Endothelial cell of umbilical vein (primary cell): ENCODE data around the gene IDUA. TPM values are rescaled to one million over a fixed set of nuclear protein-coding genes. Genes with fewer than 3 reads are reported as not detected.
A peak's percentile ranks its signal among the peaks of the same experiment; 100 is the strongest.

Source experiments
- BruUV-seq: library from RNA; stranded (reverse); fragments of 400-500 nt; replicated peaks from 2 replicates; lab custom pipeline; 2021; lab: Mats Ljungman, UMichigan
- CTCF ChIA-PET: fragments of 300-600, 350-600 bp; sonication (Branson Sonifier 250); formaldehyde crosslinking; loops from one replicate; lab custom pipeline; 2021; ENCODE audit warnings: antibody characterized with exemption, inconsistent platforms; lab: Charles Lee
- POLR2A ChIA-PET: fragments of 300-600, 350-600 bp; sonication (Branson Sonifier 250); formaldehyde crosslinking; loops from one replicate; lab custom pipeline; 2021; ENCODE audit warnings: antibody characterized with exemption, inconsistent platforms; lab: Charles Lee
- DNase-seq: peaks from one replicate; pipeline ENCODE4 v3.0.0-alpha.2; 2011; ENCODE audit warnings: low read depth, low spot score
- FAIRE-seq: peaks from 2 replicates; lab custom pipeline; 2011; peaks lifted over from hg19 to GRCh38; lab: Jason Lieb, UNC
- H2AFZ ChIP-seq: 2 replicates; pipeline ENCODE4 v1.6.0; 2012; ENCODE audit warnings: low read depth, low read length, control low read depth, inconsistent platforms
- H3K27ac ChIP-seq: 2 replicates; pipeline ENCODE4 v1.5.1; 2011; ENCODE audit warnings: low read depth, mild to moderate bottlenecking, control low read depth, low read length, moderate library complexity; ENCODE audit not compliant: insufficient read depth
- H3K27me3 ChIP-seq, 2 experiments: 2 replicates each; pipeline versions ENCODE4 v1.6.0 to v1.6.1; 2011; ENCODE audit warnings: low read length in 2 of 2, mixed read lengths in 1 of 2; ENCODE audit not compliant: control insufficient read depth in 2 of 2, insufficient read depth in 2 of 2
- H3K36me3 ChIP-seq, 2 experiments: 2 replicates in 1 of 2; 3 replicates in 1 of 2; pipeline ENCODE4 v1.5.1; 2011; ENCODE audit warnings: low read length in 2 of 2, mild to moderate bottlenecking in 1 of 2, moderate library complexity in 1 of 2; ENCODE audit not compliant: control insufficient read depth in 2 of 2, insufficient read depth in 2 of 2; ENCODE audit errors: extremely low read depth in 1 of 2
- H3K4me1 ChIP-seq: 3 replicates; pipeline ENCODE4 v1.5.1; 2011; ENCODE audit warnings: mild to moderate bottlenecking, low read length; ENCODE audit not compliant: control insufficient read depth, insufficient read depth; ENCODE audit errors: extremely low read depth
- H3K4me2 ChIP-seq: 2 replicates; pipeline ENCODE4 v1.6.1; 2011; ENCODE audit warnings: low read length, control low read depth, mixed read lengths; ENCODE audit not compliant: insufficient read depth
- H3K4me3 ChIP-seq, 3 experiments: fragments of 200-600 bp in 1 of 3; sonication (generic), shearing (Covaris generic) in 1 of 3; replicated peaks in 1 of 3; 2 replicates each; pipeline ENCODE4 v1.5.1; 2011 to 2016; ENCODE audit warnings: control low read depth in 3 of 3, low read length in 3 of 3, mild to moderate bottlenecking in 2 of 3, inconsistent platforms in 1 of 3, low read depth in 1 of 3, moderate library complexity in 1 of 3; ENCODE audit not compliant: insufficient read depth in 1 of 3
- H3K79me2 ChIP-seq: 2 replicates; pipeline ENCODE4 v1.6.0; 2012; ENCODE audit warnings: low read length, inconsistent platforms; ENCODE audit not compliant: control insufficient read depth, insufficient read depth
- H3K9ac ChIP-seq: replicated peaks from 2 replicates; pipeline ENCODE3; 2011; ENCODE audit warnings: low read length, control low read depth; ENCODE audit not compliant: insufficient read depth; ENCODE audit errors: extremely low read depth
- H3K9me1 ChIP-seq: replicated peaks from 3 replicates; pipeline ENCODE4 v1.6.0; 2011; ENCODE audit warnings: mild to moderate bottlenecking, low read length; ENCODE audit not compliant: control insufficient read depth, insufficient read depth; ENCODE audit errors: extremely low read depth
- H3K9me3 ChIP-seq: replicated peaks from 2 replicates; pipeline ENCODE4 v1.5.1; 2012; ENCODE audit warnings: low read length, inconsistent platforms; ENCODE audit not compliant: control insufficient read depth, insufficient read depth
- H4K20me1 ChIP-seq: replicated peaks from 2 replicates; pipeline ENCODE3; 2011; ENCODE audit warnings: mild to moderate bottlenecking, low read length; ENCODE audit not compliant: control insufficient read depth, insufficient read depth; ENCODE audit errors: extremely low read depth
- EZH2 ChIP-seq: IDR thresholded peaks from 2 replicates; pipeline ENCODE4 v1.6.1; 2012; ENCODE audit warnings: borderline replicate concordance, low read depth, mild to moderate bottlenecking, moderate library complexity, low read length, inconsistent platforms; ENCODE audit not compliant: severe bottlenecking
- FOS ChIP-seq: IDR thresholded peaks from 2 replicates; pipeline ENCODE4 v1.6.1; 2011; ENCODE audit warnings: mild to moderate bottlenecking, low read length, moderate library complexity, borderline replicate concordance; ENCODE audit not compliant: insufficient read depth
- GATA2 ChIP-seq: IDR thresholded peaks from 2 replicates; pipeline ENCODE4 v1.7.0; 2011; ENCODE audit warnings: low read depth, mild to moderate bottlenecking, moderate library complexity, mixed read lengths, low read length; ENCODE audit not compliant: insufficient read length, insufficient read depth
- JUN ChIP-seq: IDR thresholded peaks from 2 replicates; pipeline ENCODE4 v1.6.1; 2011; ENCODE audit warnings: borderline replicate concordance, low read depth; ENCODE audit not compliant: insufficient read length, insufficient read depth
- MAX ChIP-seq: IDR thresholded peaks from 2 replicates; pipeline ENCODE4 v1.6.1; 2011; ENCODE audit not compliant: insufficient read depth, insufficient read length
- MYC ChIP-seq: IDR thresholded peaks from one replicate; pipeline ENCODE4 v1.6.1; 2011; ENCODE audit warnings: mild to moderate bottlenecking, low read depth, low read length
- POLR2A ChIP-seq: IDR thresholded peaks from 2 replicates; pipeline ENCODE4 v1.6.1; 2012; ENCODE audit warnings: low read depth, mild to moderate bottlenecking, control low read depth, low read length
- POLR2AphosphoS5 ChIP-seq: IDR thresholded peaks from 2 replicates; pipeline ENCODE4 v1.6.1; 2012; ENCODE audit warnings: low read depth, mild to moderate bottlenecking, control low read depth, low read length, moderate library complexity; ENCODE audit not compliant: insufficient read depth
- dilution Hi-C: fragments of 300-500 bp; cut with MboI; formaldehyde crosslinking; loops from one replicate; pipeline ENCODE4 v1.15.0; 2019; ENCODE audit warnings: low sequenced_read_pairs; ENCODE audit not compliant: extremely low pct_ligation_motif_present
- intact Hi-C: fragments of 100-400 bp; cut with micrococcal nuclease; formaldehyde crosslinking; loops from one replicate; pipeline ENCODE4 v1.10.0; 2022
- polyA plus RNA-seq, 4 experiments: library from polyadenylated mRNA; depleted of rRNA in 3 of 4; stranded (reverse) in 3 of 4; unstranded in 1 of 4; fragments of >200 nt; gene quantifications; 2 replicates each; pipeline versions ENCODE4 v1.2.1 to v1.2.3, GENCODE V29; 2011 to 2012; ENCODE audit warnings: missing spikeins in 1 of 4
- total RNA-seq: library from RNA; stranded (reverse); gene quantifications from 2 replicates; pipeline ENCODE4 v1.2.3, GENCODE V29; 2021
- TF ChIP-seq, protein P1 (sequence below), 2 donors: IDR thresholded peaks; 1 replicate in 1 of 2; 2 replicates in 1 of 2; pipeline ENCODE4 v1.5.1; 2011; ENCODE audit warnings: low read length in 2 of 2, mild to moderate bottlenecking in 2 of 2, moderate library complexity in 2 of 2, control low read depth in 1 of 2, inconsistent platforms in 1 of 2, low read depth in 1 of 2; ENCODE audit not compliant: insufficient read depth in 1 of 2; ENCODE audit errors: extremely low read depth in 1 of 2

The IDUA gene
- total and polyA plus RNA-seq, 2 donors (not counting 3 experiments of a cell fraction or from before 2014, with no cell fraction given), result 19.1 to 34.1 TPM

GRCh38 chr4:978957-979701 lies 7.7 kb upstream of the IDUA start:
- H3K4me3 ChIP-seq, result peak overlapping the region in 1 of 3 experiments; percentile 12
- peak overlapping the region; percentile 12 for H3K9ac ChIP-seq
- POLR2A ChIA-PET, result no interaction called here
- BruUV-seq, result no TSS peak
- DNase-seq, result peak; percentile 43
- H4K20me1 ChIP-seq, result no peaks in the 10 kb centered on the region
- no peaks in the 10 kb centered on the region for H3K79me2 ChIP-seq
- H3K36me3 ChIP-seq, result no peaks in the 10 kb centered on the region
- peak overlapping the region; percentile 76 for H2AFZ ChIP-seq
- no peaks in the 10 kb centered on the region for H3K9me1 ChIP-seq
- CTCF ChIA-PET, result interaction anchor here (0.8 to 2.1 kb wide), 2 partner anchors 8 to 13 kb away, joined by 3 to 8 read pairs; partner anchors contain the start of gene IDUA
- intact Hi-C loops, result no loop called here
- H3K9me3 ChIP-seq, result no peaks in the 10 kb centered on the region
- peak overlapping the region; percentile 5 for H3K27ac ChIP-seq
- peak overlapping the region; percentile 43 for H3K4me2 ChIP-seq
- H3K4me1 ChIP-seq, result peaks cover 11% of the 10 kb centered on the region
- no peaks in the 10 kb centered on the region for H3K27me3 ChIP-seq
- FAIRE-seq, result peak; percentile 79
- dilution Hi-C loops, result no loop called here
- TF ChIP-seq POLR2AphosphoS5 (peak; percentile 12), GATA2 (peak; percentile 37)
- TF ChIP-seq, protein P1, sequence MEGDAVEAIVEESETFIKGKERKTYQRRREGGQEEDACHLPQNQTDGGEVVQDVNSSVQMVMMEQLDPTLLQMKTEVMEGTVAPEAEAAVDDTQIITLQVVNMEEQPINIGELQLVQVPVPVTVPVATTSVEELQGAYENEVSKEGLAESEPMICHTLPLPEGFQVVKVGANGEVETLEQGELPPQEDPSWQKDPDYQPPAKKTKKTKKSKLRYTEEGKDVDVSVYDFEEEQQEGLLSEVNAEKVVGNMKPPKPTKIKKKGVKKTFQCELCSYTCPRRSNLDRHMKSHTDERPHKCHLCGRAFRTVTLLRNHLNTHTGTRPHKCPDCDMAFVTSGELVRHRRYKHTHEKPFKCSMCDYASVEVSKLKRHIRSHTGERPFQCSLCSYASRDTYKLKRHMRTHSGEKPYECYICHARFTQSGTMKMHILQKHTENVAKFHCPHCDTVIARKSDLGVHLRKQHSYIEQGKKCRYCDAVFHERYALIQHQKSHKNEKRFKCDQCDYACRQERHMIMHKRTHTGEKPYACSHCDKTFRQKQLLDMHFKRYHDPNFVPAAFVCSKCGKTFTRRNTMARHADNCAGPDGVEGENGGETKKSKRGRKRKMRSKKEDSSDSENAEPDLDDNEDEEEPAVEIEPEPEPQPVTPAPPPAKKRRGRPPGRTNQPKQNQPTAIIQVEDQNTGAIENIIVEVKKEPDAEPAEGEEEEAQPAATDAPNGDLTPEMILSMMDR (IDR thresholded peaks at IDR 0.05; ENCODE audit: extremely low read depth in 1 of 2, insufficient read depth in 1 of 2, low read depth in 1 of 2, low read length in 2 of 2), result no peak

- Histone ChIP-seq H3K9me1 (no peaks in the 10 kb centered on the region), H4K20me1 (no peaks in the 10 kb centered on the region), H3K79me2 (no peaks in the 10 kb centered on the region), H3K36me3 (no peaks in the 10 kb centered on the region), H3K4me2 (no peak overlapping the region), H3K27me3 (no peaks in the 10 kb centered on the region), H3K27ac (no peak overlapping the region), H3K9ac (no peak overlapping the region), H3K4me3 (no peak overlapping the region), H2AFZ (no peak overlapping the region), H3K4me1 (peaks cover 27% of the 10 kb centered on the region), H3K9me3 (no peaks in the 10 kb centered on the region)
- CTCF ChIA-PET, result no interaction called here
- FAIRE-seq (no peak), DNase-seq (no peak)
- no peak for TF ChIP-seq EZH2
- no peak for TF ChIP-seq MAX
- no peak for TF ChIP-seq GATA2
- TF ChIP-seq POLR2AphosphoS5, result no peak
- TF ChIP-seq, protein P1 (IDR thresholded peaks at IDR 0.05; ENCODE audit: extremely low read depth in 1 of 2, insufficient read depth in 1 of 2, low read depth in 1 of 2, low read length in 2 of 2), result no peak
- no peak for TF ChIP-seq FOS
- no peak for TF ChIP-seq MYC
- TF ChIP-seq POLR2A, result no peak
- no peak for TF ChIP-seq JUN
- intact Hi-C loops (no loop called here), dilution Hi-C loops (no loop called here)
- POLR2A ChIA-PET, result no interaction called here
- BruUV-seq, result no TSS peak
Observed at GRCh38 chr4:982291-982690, 4.6 kb upstream of the IDUA start.
